ENCODE measurements around the gene FKBP11. TPM values are rescaled to one million over a fixed set of nuclear protein-coding genes. Genes with fewer than 3 reads are reported as not detected.
A peak's percentile ranks its signal among the peaks of the same experiment; 100 is the strongest.

The FKBP11 gene
- total RNA-seq, 3 donors from 2014 or later, result 119 to 171 (median 134) TPM

- Mint-ChIP-seq H3K4me3 (no peak overlapping the region), H3K4me1 (ENCODE audit: low read depth) (peaks cover 6% of the 10 kb centered on the region), H3K9me3 (no peaks in the 10 kb centered on the region), H3K36me3 (ENCODE audit: insufficient read depth) (no peaks in the 10 kb centered on the region), H3K27me3 (ENCODE audit: low read depth) (no peaks in the 10 kb centered on the region)
- no peak for ATAC-seq
- no peak for DNase-seq
Observed at GRCh38 chr12:48961801-48962200, 36.5 kb upstream of the FKBP11 start.

GRCh38 chr12:48961331-48961730, 36.0 kb upstream of the FKBP11 start:
- Mint-ChIP-seq H3K4me1 (ENCODE audit: low read depth) (peaks cover 11% of the 10 kb centered on the region), H3K36me3 (ENCODE audit: insufficient read depth) (no peaks in the 10 kb centered on the region), H3K4me3 (no peak overlapping the region), H3K9me3 (no peaks in the 10 kb centered on the region), H3K27me3 (ENCODE audit: low read depth) (no peaks in the 10 kb centered on the region)
- no peak for DNase-seq
- ATAC-seq, result no peak

- DNase-seq (no peak), ATAC-seq (no peak)
- H3K4me1 Mint-ChIP-seq (ENCODE audit: low read depth), result peaks cover 16% of the 10 kb centered on the region
- H3K27me3 Mint-ChIP-seq (ENCODE audit: low read depth), result no peaks in the 10 kb centered on the region
- no peaks in the 10 kb centered on the region for H3K36me3 Mint-ChIP-seq (ENCODE audit: insufficient read depth)
- no peak overlapping the region for H3K4me3 Mint-ChIP-seq
- no peaks in the 10 kb centered on the region for H3K9me3 Mint-ChIP-seq
Observed at GRCh38 chr12:48960834-48961233, 35.5 kb upstream of the FKBP11 start.

- no peak for DNase-seq
- H3K4me3 Mint-ChIP-seq, result peak overlapping the region; percentile 96
- H3K9me3 Mint-ChIP-seq, result no peaks in the 10 kb centered on the region
- H3K4me1 Mint-ChIP-seq (ENCODE audit: low read depth), result peaks cover 35% of the 10 kb centered on the region
- no peak for ATAC-seq
- H3K36me3 Mint-ChIP-seq (ENCODE audit: insufficient read depth), result peaks cover 3% of the 10 kb centered on the region
- H3K27me3 Mint-ChIP-seq (ENCODE audit: low read depth), result no peaks in the 10 kb centered on the region
Observed at GRCh38 chr12:48958049-48958388, 32.7 kb upstream of the FKBP11 start.

- peak within 1 kb of the TSS; percentile 96 for H3K4me3 Mint-ChIP-seq
- peaks cover 6% of the 10 kb centered on the region for H3K36me3 Mint-ChIP-seq (ENCODE audit: insufficient read depth)
- DNase-seq (peak; percentile 92), ATAC-seq (peak; percentile 98 to 99)
- H3K9me3 Mint-ChIP-seq, result no peaks in the 10 kb centered on the region
- peaks cover 41% of the 10 kb centered on the region for H3K4me1 Mint-ChIP-seq (ENCODE audit: low read depth)
- no peaks in the 10 kb centered on the region for H3K27me3 Mint-ChIP-seq (ENCODE audit: low read depth)
Observed at GRCh38 chr12:48957141-48958048, 32.1 kb upstream of the FKBP11 start, which contains the start of gene ARF3. ARF3 (minus strand) TSS chr12:48957487; CDS start chr12:48941095, 16,392 bp downstream.

- H3K4me3 Mint-ChIP-seq, result peak overlapping the region; percentile 96
- H3K36me3 Mint-ChIP-seq (ENCODE audit: insufficient read depth), result peaks cover 9% of the 10 kb centered on the region
- no peaks in the 10 kb centered on the region for H3K27me3 Mint-ChIP-seq (ENCODE audit: low read depth)
- peak; percentile 38 for ATAC-seq
- no peak for DNase-seq
- peaks cover 44% of the 10 kb centered on the region for H3K4me1 Mint-ChIP-seq (ENCODE audit: low read depth)
- H3K9me3 Mint-ChIP-seq, result no peaks in the 10 kb centered on the region
Observed at GRCh38 chr12:48956279-48957140, 31.2 kb upstream of the FKBP11 start.

- H3K4me3 Mint-ChIP-seq, result peak overlapping the region; percentile 96
- peaks cover 47% of the 10 kb centered on the region for H3K4me1 Mint-ChIP-seq (ENCODE audit: low read depth)
- DNase-seq (no peak), ATAC-seq (no peak)
- H3K27me3 Mint-ChIP-seq (ENCODE audit: low read depth), result no peaks in the 10 kb centered on the region
- H3K9me3 Mint-ChIP-seq, result no peaks in the 10 kb centered on the region
- H3K36me3 Mint-ChIP-seq (ENCODE audit: insufficient read depth), result peaks cover 9% of the 10 kb centered on the region
Observed at GRCh38 chr12:48954841-48955501, 29.7 kb upstream of the FKBP11 start.

GRCh38 chr12:48954061-48954460, 28.8 kb upstream of the FKBP11 start:
- ATAC-seq (no peak), DNase-seq (no peak)
- Mint-ChIP-seq H3K4me3 (no peak overlapping the region), H3K4me1 (ENCODE audit: low read depth) (peaks cover 47% of the 10 kb centered on the region), H3K36me3 (ENCODE audit: insufficient read depth) (peaks cover 13% of the 10 kb centered on the region), H3K27me3 (ENCODE audit: low read depth) (no peaks in the 10 kb centered on the region), H3K9me3 (no peaks in the 10 kb centered on the region)

- Mint-ChIP-seq H3K4me1 (ENCODE audit: low read depth) (peaks cover 46% of the 10 kb centered on the region), H3K27me3 (ENCODE audit: low read depth) (no peaks in the 10 kb centered on the region), H3K4me3 (no peak overlapping the region), H3K36me3 (ENCODE audit: insufficient read depth) (peaks cover 18% of the 10 kb centered on the region), H3K9me3 (no peaks in the 10 kb centered on the region)
- no peak for ATAC-seq
- DNase-seq, result no peak
Observed at GRCh38 chr12:48952691-48953090, 27.4 kb upstream of the FKBP11 start.

- ATAC-seq, result no peak
- no peak overlapping the region for H3K4me3 Mint-ChIP-seq
- H3K36me3 Mint-ChIP-seq (ENCODE audit: insufficient read depth), result peaks cover 22% of the 10 kb centered on the region
- no peak for DNase-seq
- no peaks in the 10 kb centered on the region for H3K9me3 Mint-ChIP-seq
- no peaks in the 10 kb centered on the region for H3K27me3 Mint-ChIP-seq (ENCODE audit: low read depth)
- H3K4me1 Mint-ChIP-seq (ENCODE audit: low read depth), result peaks cover 23% of the 10 kb centered on the region
Observed at GRCh38 chr12:48947727-48948126, 22.4 kb upstream of the FKBP11 start.

GRCh38 chr12:48946943-48947342, 21.7 kb upstream of the FKBP11 start:
- Mint-ChIP-seq H3K4me3 (no peak overlapping the region), H3K36me3 (ENCODE audit: insufficient read depth) (peaks cover 16% of the 10 kb centered on the region), H3K27me3 (ENCODE audit: low read depth) (no peaks in the 10 kb centered on the region), H3K9me3 (no peaks in the 10 kb centered on the region), H3K4me1 (ENCODE audit: low read depth) (peaks cover 17% of the 10 kb centered on the region)
- no peak for DNase-seq
- ATAC-seq, result no peak

GRCh38 chr12:48946205-48946604, 20.9 kb upstream of the FKBP11 start:
- ATAC-seq (no peak), DNase-seq (no peak)
- Mint-ChIP-seq H3K36me3 (ENCODE audit: insufficient read depth) (peaks cover 16% of the 10 kb centered on the region), H3K9me3 (no peaks in the 10 kb centered on the region), H3K27me3 (ENCODE audit: low read depth) (no peaks in the 10 kb centered on the region), H3K4me1 (ENCODE audit: low read depth) (peaks cover 17% of the 10 kb centered on the region), H3K4me3 (no peak overlapping the region)

GRCh38 chr12:48943221-48943620, 17.9 kb upstream of the FKBP11 start:
- Mint-ChIP-seq H3K4me3 (no peak overlapping the region), H3K9me3 (no peaks in the 10 kb centered on the region), H3K27me3 (ENCODE audit: low read depth) (no peaks in the 10 kb centered on the region), H3K4me1 (ENCODE audit: low read depth) (peaks cover 12% of the 10 kb centered on the region), H3K36me3 (ENCODE audit: insufficient read depth) (peaks cover 23% of the 10 kb centered on the region)
- no peak for ATAC-seq
- no peak for DNase-seq

- Mint-ChIP-seq H3K27me3 (ENCODE audit: low read depth) (no peaks in the 10 kb centered on the region), H3K4me1 (ENCODE audit: low read depth) (peaks cover 11% of the 10 kb centered on the region), H3K9me3 (no peaks in the 10 kb centered on the region), H3K4me3 (no peak overlapping the region), H3K36me3 (ENCODE audit: insufficient read depth) (peaks cover 19% of the 10 kb centered on the region)
- DNase-seq (no peak), ATAC-seq (no peak)
Observed at GRCh38 chr12:48940181-48940580, 14.9 kb upstream of the FKBP11 start.
